Uterus (tissue), 2 donors: Measurements from ENCODE around the gene MAP1B.

Experiments
- CTCF ChIP-seq, 4 experiments: fragments of 200-600 bp in 2 of 4; fragments of 450-650 bp in 2 of 4; sonication (generic) in 2 of 4; IDR thresholded peaks; one replicate each; pipeline ENCODE4 v1.5.1; 2016 to 2019; ENCODE audit warnings: antibody characterized with exemption in 4 of 4, mild to moderate bottlenecking in 2 of 4, moderate library complexity in 1 of 4
- POLR2A ChIP-seq, 2 donors: fragments of 450-650 bp; IDR thresholded peaks; one replicate each; pipeline ENCODE4 v1.6.1; 2016; ENCODE audit warnings: antibody characterized with exemption in 2 of 2, mild to moderate bottlenecking in 1 of 2, moderate library complexity in 1 of 2

GRCh38 chr5:72246954-72247442 is 139.7 kb downstream of the MAP1B start:
- TF ChIP-seq CTCF (IDR thresholded peaks at IDR 0.05) (no peak), POLR2A (IDR thresholded peaks at IDR 0.05) (no peak)
